ENCODE results near the gene USP54. TPM values are rescaled to one million over a fixed set of nuclear protein-coding genes. Genes with fewer than 3 reads are reported as not detected.

USP54 gene
- total and polyA plus RNA-seq, 2 experiments from 2014 or later: 15.1 to 27.4 TPM

DNA sequence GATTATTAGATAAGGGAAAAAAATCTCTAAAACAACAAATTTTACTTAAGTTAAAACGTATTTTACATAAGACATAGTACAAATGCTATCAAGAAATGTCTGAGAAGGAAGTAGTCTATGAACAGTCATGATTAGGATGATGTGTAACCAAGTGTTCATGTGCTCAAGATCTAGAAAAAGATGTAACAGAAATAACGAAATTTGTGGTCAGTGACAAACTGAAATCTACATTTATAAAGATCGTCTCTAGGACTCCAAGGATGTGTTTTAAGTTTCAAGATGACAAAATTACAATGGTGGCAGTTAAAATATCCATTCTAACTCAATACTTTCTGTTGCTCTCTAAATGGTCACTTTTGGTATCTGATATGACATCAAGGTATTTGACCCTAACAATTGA is 112.5 kb downstream of the USP54 start:
- H3K27me3 ChIP-seq (ENCODE audit: insufficient read depth): no peaks in the 10 kb centered on the region
- Mint-ChIP-seq H3K27me3 (ENCODE audit: insufficient read depth, low read depth, poor library complexity) (no peaks in the 10 kb centered on the region), H3K4me1 (no peaks in the 10 kb centered on the region), H3K9me3 (no peaks in the 10 kb centered on the region; the same call in 2 of the 3 replicates), H3K36me3 (ENCODE audit: low read depth) (peaks cover 23% of the 10 kb centered on the region), H3K4me3 (no peak overlapping the region), H3K27ac (no peak overlapping the region)
- TF ChIP-seq, protein P1, sequence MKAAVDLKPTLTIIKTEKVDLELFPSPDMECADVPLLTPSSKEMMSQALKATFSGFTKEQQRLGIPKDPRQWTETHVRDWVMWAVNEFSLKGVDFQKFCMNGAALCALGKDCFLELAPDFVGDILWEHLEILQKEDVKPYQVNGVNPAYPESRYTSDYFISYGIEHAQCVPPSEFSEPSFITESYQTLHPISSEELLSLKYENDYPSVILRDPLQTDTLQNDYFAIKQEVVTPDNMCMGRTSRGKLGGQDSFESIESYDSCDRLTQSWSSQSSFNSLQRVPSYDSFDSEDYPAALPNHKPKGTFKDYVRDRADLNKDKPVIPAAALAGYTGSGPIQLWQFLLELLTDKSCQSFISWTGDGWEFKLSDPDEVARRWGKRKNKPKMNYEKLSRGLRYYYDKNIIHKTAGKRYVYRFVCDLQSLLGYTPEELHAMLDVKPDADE (IDR thresholded peaks at IDR 0.05): no peak
- TF ChIP-seq, protein P2, sequence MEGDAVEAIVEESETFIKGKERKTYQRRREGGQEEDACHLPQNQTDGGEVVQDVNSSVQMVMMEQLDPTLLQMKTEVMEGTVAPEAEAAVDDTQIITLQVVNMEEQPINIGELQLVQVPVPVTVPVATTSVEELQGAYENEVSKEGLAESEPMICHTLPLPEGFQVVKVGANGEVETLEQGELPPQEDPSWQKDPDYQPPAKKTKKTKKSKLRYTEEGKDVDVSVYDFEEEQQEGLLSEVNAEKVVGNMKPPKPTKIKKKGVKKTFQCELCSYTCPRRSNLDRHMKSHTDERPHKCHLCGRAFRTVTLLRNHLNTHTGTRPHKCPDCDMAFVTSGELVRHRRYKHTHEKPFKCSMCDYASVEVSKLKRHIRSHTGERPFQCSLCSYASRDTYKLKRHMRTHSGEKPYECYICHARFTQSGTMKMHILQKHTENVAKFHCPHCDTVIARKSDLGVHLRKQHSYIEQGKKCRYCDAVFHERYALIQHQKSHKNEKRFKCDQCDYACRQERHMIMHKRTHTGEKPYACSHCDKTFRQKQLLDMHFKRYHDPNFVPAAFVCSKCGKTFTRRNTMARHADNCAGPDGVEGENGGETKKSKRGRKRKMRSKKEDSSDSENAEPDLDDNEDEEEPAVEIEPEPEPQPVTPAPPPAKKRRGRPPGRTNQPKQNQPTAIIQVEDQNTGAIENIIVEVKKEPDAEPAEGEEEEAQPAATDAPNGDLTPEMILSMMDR (conservative IDR thresholded peaks at IDR 0.05; ENCODE audit: low read depth in 2 of 2): no peak
- TF ChIP-seq CREB1 (CRISPR knock-in tag; IDR thresholded peaks at IDR 0.05; ENCODE audit: low read depth) (no peak), NANOG (IDR thresholded peaks at IDR 0.05; ENCODE audit: borderline replicate concordance) (no peak), EZH2phosphoT487 (IDR thresholded peaks at IDR 0.05; ENCODE audit: unreplicated experiment) (no peak), EZH2 (IDR thresholded peaks at IDR 0.05; ENCODE audit: low read depth, unreplicated experiment) (no peak), JUNB (IDR thresholded peaks at IDR 0.05; ENCODE audit: unreplicated experiment) (no peak), ZNF114 (CRISPR knock-in tag; IDR thresholded peaks at IDR 0.05) (no peak), POLR2AphosphoS5 (IDR thresholded peaks at IDR 0.05; ENCODE audit: low read depth) (no peak), ZNF331 (CRISPR knock-in tag; IDR thresholded peaks at IDR 0.05; ENCODE audit: low read depth) (no peak), STAT1 (IDR thresholded peaks at IDR 0.05; ENCODE audit: unreplicated experiment) (no peak)
- TF ChIP-seq, protein P3, sequence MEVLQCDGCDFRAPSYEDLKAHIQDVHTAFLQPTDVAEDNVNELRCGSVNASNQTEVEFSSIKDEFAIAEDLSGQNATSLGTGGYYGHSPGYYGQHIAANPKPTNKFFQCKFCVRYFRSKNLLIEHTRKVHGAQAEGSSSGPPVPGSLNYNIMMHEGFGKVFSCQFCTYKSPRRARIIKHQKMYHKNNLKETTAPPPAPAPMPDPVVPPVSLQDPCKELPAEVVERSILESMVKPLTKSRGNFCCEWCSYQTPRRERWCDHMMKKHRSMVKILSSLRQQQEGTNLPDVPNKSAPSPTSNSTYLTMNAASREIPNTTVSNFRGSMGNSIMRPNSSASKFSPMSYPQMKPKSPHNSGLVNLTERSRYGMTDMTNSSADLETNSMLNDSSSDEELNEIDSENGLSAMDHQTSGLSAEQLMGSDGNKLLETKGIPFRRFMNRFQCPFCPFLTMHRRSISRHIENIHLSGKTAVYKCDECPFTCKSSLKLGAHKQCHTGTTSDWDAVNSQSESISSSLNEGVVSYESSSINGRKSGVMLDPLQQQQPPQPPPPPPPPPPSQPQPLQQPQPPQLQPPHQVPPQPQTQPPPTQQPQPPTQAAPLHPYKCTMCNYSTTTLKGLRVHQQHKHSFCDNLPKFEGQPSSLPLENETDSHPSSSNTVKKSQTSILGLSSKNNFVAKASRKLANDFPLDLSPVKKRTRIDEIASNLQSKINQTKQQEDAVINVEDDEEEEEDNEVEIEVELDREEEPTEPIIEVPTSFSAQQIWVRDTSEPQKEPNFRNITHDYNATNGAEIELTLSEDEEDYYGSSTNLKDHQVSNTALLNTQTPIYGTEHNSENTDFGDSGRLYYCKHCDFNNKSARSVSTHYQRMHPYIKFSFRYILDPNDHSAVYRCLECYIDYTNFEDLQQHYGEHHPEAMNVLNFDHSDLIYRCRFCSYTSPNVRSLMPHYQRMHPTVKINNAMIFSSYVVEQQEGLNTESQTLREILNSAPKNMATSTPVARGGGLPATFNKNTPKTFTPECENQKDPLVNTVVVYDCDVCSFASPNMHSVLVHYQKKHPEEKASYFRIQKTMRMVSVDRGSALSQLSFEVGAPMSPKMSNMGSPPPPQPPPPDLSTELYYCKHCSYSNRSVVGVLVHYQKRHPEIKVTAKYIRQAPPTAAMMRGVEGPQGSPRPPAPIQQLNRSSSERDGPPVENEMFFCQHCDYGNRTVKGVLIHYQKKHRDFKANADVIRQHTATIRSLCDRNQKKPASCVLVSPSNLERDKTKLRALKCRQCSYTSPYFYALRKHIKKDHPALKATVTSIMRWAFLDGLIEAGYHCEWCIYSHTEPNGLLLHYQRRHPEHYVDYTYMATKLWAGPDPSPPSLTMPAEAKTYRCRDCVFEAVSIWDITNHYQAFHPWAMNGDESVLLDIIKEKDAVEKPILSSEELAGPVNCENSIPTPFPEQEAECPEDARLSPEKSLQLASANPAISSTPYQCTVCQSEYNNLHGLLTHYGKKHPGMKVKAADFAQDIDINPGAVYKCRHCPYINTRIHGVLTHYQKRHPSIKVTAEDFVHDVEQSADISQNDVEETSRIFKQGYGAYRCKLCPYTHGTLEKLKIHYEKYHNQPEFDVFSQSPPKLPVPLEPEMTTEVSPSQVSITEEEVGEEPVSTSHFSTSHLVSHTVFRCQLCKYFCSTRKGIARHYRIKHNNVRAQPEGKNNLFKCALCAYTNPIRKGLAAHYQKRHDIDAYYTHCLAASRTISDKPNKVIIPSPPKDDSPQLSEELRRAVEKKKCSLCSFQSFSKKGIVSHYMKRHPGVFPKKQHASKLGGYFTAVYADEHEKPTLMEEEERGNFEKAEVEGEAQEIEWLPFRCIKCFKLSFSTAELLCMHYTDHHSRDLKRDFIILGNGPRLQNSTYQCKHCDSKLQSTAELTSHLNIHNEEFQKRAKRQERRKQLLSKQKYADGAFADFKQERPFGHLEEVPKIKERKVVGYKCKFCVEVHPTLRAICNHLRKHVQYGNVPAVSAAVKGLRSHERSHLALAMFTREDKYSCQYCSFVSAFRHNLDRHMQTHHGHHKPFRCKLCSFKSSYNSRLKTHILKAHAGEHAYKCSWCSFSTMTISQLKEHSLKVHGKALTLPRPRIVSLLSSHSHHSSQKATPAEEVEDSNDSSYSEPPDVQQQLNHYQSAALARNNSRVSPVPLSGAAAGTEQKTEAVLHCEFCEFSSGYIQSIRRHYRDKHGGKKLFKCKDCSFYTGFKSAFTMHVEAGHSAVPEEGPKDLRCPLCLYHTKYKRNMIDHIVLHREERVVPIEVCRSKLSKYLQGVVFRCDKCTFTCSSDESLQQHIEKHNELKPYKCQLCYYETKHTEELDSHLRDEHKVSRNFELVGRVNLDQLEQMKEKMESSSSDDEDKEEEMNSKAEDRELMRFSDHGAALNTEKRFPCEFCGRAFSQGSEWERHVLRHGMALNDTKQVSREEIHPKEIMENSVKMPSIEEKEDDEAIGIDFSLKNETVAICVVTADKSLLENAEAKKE (CRISPR knock-in tag; IDR thresholded peaks at IDR 0.05): no peak
- TF ChIP-seq, protein P4, sequence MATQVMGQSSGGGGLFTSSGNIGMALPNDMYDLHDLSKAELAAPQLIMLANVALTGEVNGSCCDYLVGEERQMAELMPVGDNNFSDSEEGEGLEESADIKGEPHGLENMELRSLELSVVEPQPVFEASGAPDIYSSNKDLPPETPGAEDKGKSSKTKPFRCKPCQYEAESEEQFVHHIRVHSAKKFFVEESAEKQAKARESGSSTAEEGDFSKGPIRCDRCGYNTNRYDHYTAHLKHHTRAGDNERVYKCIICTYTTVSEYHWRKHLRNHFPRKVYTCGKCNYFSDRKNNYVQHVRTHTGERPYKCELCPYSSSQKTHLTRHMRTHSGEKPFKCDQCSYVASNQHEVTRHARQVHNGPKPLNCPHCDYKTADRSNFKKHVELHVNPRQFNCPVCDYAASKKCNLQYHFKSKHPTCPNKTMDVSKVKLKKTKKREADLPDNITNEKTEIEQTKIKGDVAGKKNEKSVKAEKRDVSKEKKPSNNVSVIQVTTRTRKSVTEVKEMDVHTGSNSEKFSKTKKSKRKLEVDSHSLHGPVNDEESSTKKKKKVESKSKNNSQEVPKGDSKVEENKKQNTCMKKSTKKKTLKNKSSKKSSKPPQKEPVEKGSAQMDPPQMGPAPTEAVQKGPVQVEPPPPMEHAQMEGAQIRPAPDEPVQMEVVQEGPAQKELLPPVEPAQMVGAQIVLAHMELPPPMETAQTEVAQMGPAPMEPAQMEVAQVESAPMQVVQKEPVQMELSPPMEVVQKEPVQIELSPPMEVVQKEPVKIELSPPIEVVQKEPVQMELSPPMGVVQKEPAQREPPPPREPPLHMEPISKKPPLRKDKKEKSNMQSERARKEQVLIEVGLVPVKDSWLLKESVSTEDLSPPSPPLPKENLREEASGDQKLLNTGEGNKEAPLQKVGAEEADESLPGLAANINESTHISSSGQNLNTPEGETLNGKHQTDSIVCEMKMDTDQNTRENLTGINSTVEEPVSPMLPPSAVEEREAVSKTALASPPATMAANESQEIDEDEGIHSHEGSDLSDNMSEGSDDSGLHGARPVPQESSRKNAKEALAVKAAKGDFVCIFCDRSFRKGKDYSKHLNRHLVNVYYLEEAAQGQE (IDR thresholded peaks at IDR 0.05; ENCODE audit: unreplicated experiment): no peak
- H3F3A ChIP-seq (replicated peaks; ENCODE audit: low read depth): no peaks in the 10 kb centered on the region
- no peak overlapping the region for H2AFZ ChIP-seq
- DNase-seq (ENCODE audit: low spot score) (no peak), ATAC-seq (no peak)
- H4K20me1 ChIP-seq (replicated peaks; ENCODE audit: insufficient read depth): no peaks in the 10 kb centered on the region
- H3K4me1 ChIP-seq (ENCODE audit: insufficient read depth): no peaks in the 10 kb centered on the region
- H3K4me3 ChIP-seq: no peak overlapping the region
- H3K79me2 ChIP-seq (replicated peaks; ENCODE audit: insufficient read depth): peaks cover 32% of the 10 kb centered on the region
- peaks cover 10% of the 10 kb centered on the region; the same call in 1 of the 2 replicates for H3K36me3 ChIP-seq (ENCODE audit: insufficient read depth)
- no peak overlapping the region for H3K27ac ChIP-seq (ENCODE audit: low read depth)
- H3K4me2 ChIP-seq: no peak overlapping the region
- H3K9me2 ChIP-seq (ENCODE audit: insufficient read depth): no peaks in the 10 kb centered on the region

All from GM23338 (cell line).